SH-SY5Y (cell line): Measurements from ENCODE around the gene NVL.

Experiments
- GATA2 ChIP-seq: IDR thresholded peaks from 2 replicates; pipeline ENCODE4 v1.6.1; 2011; ENCODE audit warnings: mild to moderate bottlenecking, low read depth, low read length
- GATA3 ChIP-seq: IDR thresholded peaks from 2 replicates; pipeline ENCODE4 v1.6.1; 2011; ENCODE audit warnings: low read depth, mild to moderate bottlenecking, low read length, moderate library complexity

GRCh38 chr1:224267925-224268324, 62.0 kb downstream of the NVL start:
- TF ChIP-seq GATA3, result no peak
- no peak for TF ChIP-seq GATA2
